GM19372 (cell line): ENCODE data around the gene RARS2.

Source experiments
- ATAC-seq: cut with Tn5 transposase; IDR thresholded peaks from one replicate; pipeline ENCODE4 v1.9.1; 2021; ENCODE audit warnings: mild to moderate bottlenecking, low read depth, moderate library complexity; ENCODE audit not compliant: unreplicated experiment

RARS2 gene

GRCh38 chr6:87575423-87575822, 14.4 kb downstream of the RARS2 start:
- no peak for ATAC-seq

- no peak for ATAC-seq
Observed at GRCh38 chr6:87574237-87574804, 15.5 kb downstream of the RARS2 start.

GRCh38 chr6:87573307-87574024, 16.3 kb downstream of the RARS2 start:
- no peak for ATAC-seq

GRCh38 chr6:87572883-87573282, 16.9 kb downstream of the RARS2 start:
- ATAC-seq = no peak

GRCh38 chr6:87572021-87572420, 17.8 kb downstream of the RARS2 start:
- ATAC-seq = no peak

- ATAC-seq = no peak
Observed at GRCh38 chr6:87561017-87561416, 28.8 kb downstream of the RARS2 start.

- no peak for ATAC-seq
Observed at GRCh38 chr6:87558446-87558845, 31.3 kb downstream of the RARS2 start.

- no peak for ATAC-seq
Observed at GRCh38 chr6:87555506-87555905, 34.3 kb downstream of the RARS2 start.

GRCh38 chr6:87553159-87553765, 36.5 kb downstream of the RARS2 start:
- no peak for ATAC-seq

GRCh38 chr6:87551799-87552198, 38.0 kb downstream of the RARS2 start:
- no peak for ATAC-seq

GRCh38 chr6:87544474-87544735, 45.4 kb downstream of the RARS2 start:
- ATAC-seq = no peak

- no peak for ATAC-seq
Observed at GRCh38 chr6:87543696-87544473, 45.9 kb downstream of the RARS2 start.

GRCh38 chr6:87541744-87542143, 48.0 kb downstream of the RARS2 start:
- no peak for ATAC-seq

GRCh38 chr6:87541041-87541440, 48.7 kb downstream of the RARS2 start:
- no peak for ATAC-seq

GRCh38 chr6:87540539-87540938, 49.2 kb downstream of the RARS2 start:
- ATAC-seq = no peak

GRCh38 chr6:87539554-87539953, 50.2 kb downstream of the RARS2 start:
- no peak for ATAC-seq

- no peak for ATAC-seq
Observed at GRCh38 chr6:87538510-87539260, 51.1 kb downstream of the RARS2 start.

GRCh38 chr6:87534377-87535047, 55.3 kb downstream of the RARS2 start:
- no peak for ATAC-seq

- ATAC-seq = no peak
Observed at GRCh38 chr6:87529221-87529620, 60.6 kb downstream of the RARS2 start.

GRCh38 chr6:87522686-87523085, 67.1 kb downstream of the RARS2 start:
- no peak for ATAC-seq
